Erythroblast (primary cell): ENCODE measurements around the gene ASB8.

Experiments
- GATA1 ChIP-seq: IDR thresholded peaks from 2 replicates; pipeline ENCODE4 v1.6.1; 2011; ENCODE audit warnings: low read depth, mild to moderate bottlenecking, control low read depth, low read length, moderate library complexity
- POLR2A ChIP-seq: IDR thresholded peaks from 2 replicates; pipeline ENCODE4 v1.6.1; 2011; ENCODE audit warnings: mild to moderate bottlenecking, low read length

DNA sequence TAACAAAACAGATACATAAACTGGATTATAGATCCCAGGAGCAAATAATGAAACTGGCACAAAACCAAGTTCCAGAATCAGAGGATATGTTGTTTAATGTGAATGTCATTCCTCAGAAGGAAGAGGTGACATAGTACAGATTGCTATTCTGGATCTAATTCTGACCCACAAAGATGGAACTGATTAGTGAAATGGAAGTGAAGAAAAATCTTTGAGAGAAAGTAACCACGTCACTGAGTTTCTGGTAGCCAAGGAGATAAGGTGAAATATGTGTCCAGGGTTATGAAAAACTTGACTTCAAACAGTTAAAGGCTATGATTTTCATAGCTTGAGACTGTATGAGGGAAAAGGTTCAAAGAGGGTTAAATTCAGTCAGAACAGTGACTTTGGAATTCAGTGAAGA is 37.5 kb upstream of the ASB8 start:
- TF ChIP-seq POLR2A (no peak), GATA1 (no peak)
